Ovary (tissue), 9 donors: ENCODE measurements around the gene FAM241B. TPM values are rescaled to one million over a fixed set of nuclear protein-coding genes. Genes with fewer than 3 reads are reported as not detected.

Experiments
- DNase-seq, 5 donors: peaks; one replicate each; pipeline ENCODE4 v3.0.0-alpha.2; 2019 to 2020
- H3K27ac ChIP-seq, 2 donors: fragments of 200-600 bp; one replicate each; pipeline versions ENCODE4 v1.5.1 to v1.8.0; 2019 to 2022
- H3K27me3 ChIP-seq: fragments of 200-600 bp; one replicate; pipeline ENCODE4 v1.8.0; 2022
- H3K36me3 ChIP-seq: fragments of 200-600 bp; sonication (generic); one replicate; pipeline ENCODE4 v1.5.1; 2019
- H3K4me1 ChIP-seq: one replicate; pipeline ENCODE4 v1.8.1; 2013; ENCODE audit warnings: mild to moderate bottlenecking, moderate library complexity; ENCODE audit not compliant: insufficient read depth
- H3K4me3 ChIP-seq: fragments of 200-600 bp; sonication (generic); one replicate; pipeline ENCODE4 v1.5.1; 2017
- H3K9me3 ChIP-seq, 2 donors: fragments of 200-600 bp in 1 of 2; sonication (generic) in 1 of 2; one replicate each; pipeline versions ENCODE4 v1.5.1 to v1.8.1; 2013 to 2019; ENCODE audit warnings: mild to moderate bottlenecking in 1 of 2, moderate library complexity in 1 of 2
- CTCF ChIP-seq, 3 donors: fragments of 450-650 bp in 2 of 3; fragments of 200-600 bp in 1 of 3; IDR thresholded peaks; one replicate each; pipeline versions ENCODE4 v1.5.1 to v1.8.0; 2016 to 2022; ENCODE audit warnings: antibody characterized with exemption in 3 of 3, mild to moderate bottlenecking in 1 of 3
- EP300 ChIP-seq: sonication (generic); formaldehyde crosslinking; IDR thresholded peaks from one replicate; pipeline ENCODE4 v1.6.1; 2017; ENCODE audit warnings: antibody characterized with exemption
- POLR2A ChIP-seq: fragments of 450-650 bp; IDR thresholded peaks from one replicate; pipeline ENCODE4 v1.6.1; 2017; ENCODE audit warnings: antibody characterized with exemption, mild to moderate bottlenecking, moderate library complexity
- WGBS, 3 donors: extraction: QIAGEN DNeasy Blood & Tissue Kit in 1 of 3; methylation state at CpG; one replicate each; pipeline versions ENCODE4 v1.1.5 to v1.1.7; 2013 to 2017; 5-methylcytosine and 5-hydroxymethylcytosine counted together
- intact Hi-C, 4 donors: fragments of 100-400 bp; cut with DNase I; formaldehyde crosslinking; loops; one replicate each; pipeline versions ENCODE4 v1.11.0 to v1.15.1; 2022 to 2023
- polyA plus RNA-seq, 2 donors: library from polyadenylated mRNA; stranded (reverse); fragments of 200-250 nt in 1 of 2; fragments of 350-450 nt in 1 of 2; fragmentation: Illumina TruSeq in 1 of 2; extraction: RNeasy Lipid Tissue Mini Kit (QIAGEN cat#74804) in 1 of 2; gene quantifications; one replicate each; pipeline ENCODE4 v1.2.3, GENCODE V29; 2013 to 2014
- total RNA-seq, 7 donors: library from RNA; depleted of rRNA in 2 of 7; stranded (reverse); fragments of >200 nt in 2 of 7; fragmentation: NEBNext Ultra II Directional in 3 of 7; extraction: Animal tissue kit (Norgen Biotek cat#: 25700) in 3 of 7; gene quantifications; one replicate each; pipeline versions ENCODE4 v1.1.0 to v1.2.4, GENCODE V29; 2016 to 2023
- donor health status: DM: no; HTN: no; CAD: no; lungs with moderate emphysema.
- donor health status: DM: no; HTN: no; CAD: no.
- donor health status: Bipolar disorder and iron deficiency.
- donor health status: DM: yes; HTN: yes; CAD: no.
- donor health status: DM: no; HTN: no; CAD: no.
- donor health status: DM: yes; HTN: yes; CAD: no.

The FAM241B gene
- total and polyA plus RNA-seq, 9 donors, result 1.2 to 3.1 (median 2.0) TPM

DNA sequence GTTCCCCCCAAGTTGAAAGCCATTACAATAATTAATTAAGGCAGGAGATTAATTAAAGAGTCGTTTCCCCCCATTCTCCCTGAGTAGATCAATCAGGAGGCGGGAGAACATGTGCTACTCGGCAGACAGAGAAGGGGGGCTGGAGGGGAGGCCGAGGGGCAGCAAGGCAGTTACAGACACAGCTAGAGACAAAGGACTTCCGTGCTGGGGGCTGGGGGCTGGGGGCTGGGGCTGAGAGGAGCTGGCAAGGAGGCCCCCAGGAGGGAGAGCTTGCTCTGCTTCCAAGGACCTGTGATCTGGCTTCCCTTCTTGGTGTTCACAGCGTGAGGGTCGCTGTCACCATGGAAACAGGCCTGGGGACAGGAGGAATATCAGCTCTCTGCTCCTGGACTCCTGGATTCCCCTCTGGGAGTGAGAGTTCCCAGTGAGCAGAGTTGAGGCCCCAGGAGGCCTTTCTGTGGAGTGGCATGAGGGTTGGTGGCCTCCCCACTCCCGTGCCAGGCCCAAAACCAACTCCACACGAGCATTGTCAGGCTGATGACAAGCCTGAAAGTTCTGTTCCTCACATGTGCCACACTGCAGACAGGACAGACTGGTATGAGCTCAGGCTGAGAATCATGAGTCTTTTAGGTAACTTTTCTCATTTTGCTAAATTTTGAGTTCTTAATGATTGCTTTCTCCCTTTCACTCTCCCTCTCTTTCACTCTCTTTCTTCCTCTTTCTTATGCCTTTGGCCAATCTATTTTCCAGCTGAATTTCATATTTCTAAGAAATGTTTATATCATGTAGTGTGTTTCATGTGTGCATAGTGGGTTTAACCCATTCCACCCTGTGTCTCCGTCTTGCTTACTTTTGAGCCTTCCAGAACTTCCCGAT is 16.4 kb downstream of the FAM241B start:
- TF ChIP-seq EP300 (no peak), CTCF (IDR thresholded peaks at IDR 0.05) (no peak), POLR2A (no peak)
- H3K9me3 ChIP-seq, result no peaks in the 10 kb centered on the region
- H3K27ac ChIP-seq, result no peak overlapping the region
- H3K27me3 ChIP-seq, result no peaks in the 10 kb centered on the region
- 72 to 75% (median 75%) methylated on average over 11 of the region's 11 CpGs for WGBS, 3 donors
- peaks cover 3% of the 10 kb centered on the region for H3K4me1 ChIP-seq
- peak in 1 of 5 donors; percentile 21 for DNase-seq
- intact Hi-C loops, result loop anchor here in 3 of 4 donors (10.0 kb wide), 5 partner anchors 68 to 268 kb away; partner anchors contain the start of gene COL13A1 (in 1 of the 3)
- no peaks in the 10 kb centered on the region for H3K36me3 ChIP-seq
- no peak overlapping the region for H3K4me3 ChIP-seq

- no peak overlapping the region for H3K4me3 ChIP-seq
- H3K4me1 ChIP-seq, result peaks cover 3% of the 10 kb centered on the region
- intact Hi-C loops, result loop anchor here in 3 of 4 donors (10.0 kb wide), 5 partner anchors 68 to 268 kb away; partner anchors contain the start of gene COL13A1 (in 1 of the 3)
- no peak for DNase-seq
- TF ChIP-seq POLR2A, result no peak
- no peak for TF ChIP-seq CTCF (IDR thresholded peaks at IDR 0.05)
- TF ChIP-seq EP300, result no peak
- WGBS, 3 donors, result 83 to 90% (median 85%) methylated on average over 6 of the region's 6 CpGs
- no peaks in the 10 kb centered on the region for H3K9me3 ChIP-seq
- H3K27me3 ChIP-seq, result no peaks in the 10 kb centered on the region
- H3K36me3 ChIP-seq, result no peaks in the 10 kb centered on the region
- no peak overlapping the region for H3K27ac ChIP-seq
Measured at GRCh38 chr10:69647126-69647525, 17.1 kb downstream of the FAM241B start.

DNA sequence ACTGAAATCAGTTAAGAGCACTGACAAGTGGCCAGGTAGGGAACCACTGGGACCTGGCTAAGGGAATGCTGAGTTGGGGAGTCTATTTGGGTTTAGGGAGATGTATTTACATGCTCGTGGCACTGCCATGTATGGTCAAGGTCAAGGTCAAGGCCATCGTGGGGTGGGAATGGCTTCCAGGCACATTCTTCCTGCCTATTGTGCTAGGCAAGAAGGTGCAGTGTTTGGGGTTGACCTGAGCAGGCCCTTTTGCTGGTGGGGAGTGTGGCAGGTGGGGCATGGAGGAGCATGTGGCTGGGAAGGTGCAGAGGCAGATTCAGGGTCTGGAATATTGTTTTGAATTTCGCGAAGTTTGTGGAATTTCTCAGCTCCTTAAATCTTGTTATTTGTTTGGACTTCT is 17.8 kb downstream of the FAM241B start:
- no peaks in the 10 kb centered on the region for H3K9me3 ChIP-seq
- intact Hi-C loops, result loop anchor here in 3 of 4 donors (10.0 kb wide), 5 partner anchors 67 to 267 kb away; partner anchors contain the start of gene COL13A1 (in 1 of the 3)
- 18 to 45% (median 26%) methylated on average over 4 of the region's 4 CpGs for WGBS, 3 donors
- H3K27ac ChIP-seq, result no peak overlapping the region
- no peak for DNase-seq
- H3K4me1 ChIP-seq, result peaks cover 3% of the 10 kb centered on the region
- no peaks in the 10 kb centered on the region for H3K27me3 ChIP-seq
- H3K4me3 ChIP-seq, result no peak overlapping the region
- H3K36me3 ChIP-seq, result no peaks in the 10 kb centered on the region
- TF ChIP-seq POLR2A, result no peak
- TF ChIP-seq EP300, result no peak
- no peak for TF ChIP-seq CTCF (IDR thresholded peaks at IDR 0.05)

GRCh38 chr10:69648461-69648860 is 18.4 kb downstream of the FAM241B start:
- no peak overlapping the region for H3K27ac ChIP-seq
- DNase-seq, result no peak
- H3K27me3 ChIP-seq, result no peaks in the 10 kb centered on the region
- no peaks in the 10 kb centered on the region for H3K36me3 ChIP-seq
- WGBS, 3 donors, result 78 to 90% (median 87%) methylated on average over 5 of the region's 5 CpGs
- H3K4me1 ChIP-seq, result peaks cover 3% of the 10 kb centered on the region
- no peak overlapping the region for H3K4me3 ChIP-seq
- H3K9me3 ChIP-seq, result no peaks in the 10 kb centered on the region
- intact Hi-C loops, result loop anchor here in 3 of 4 donors (10.0 kb wide), 5 partner anchors 66 to 266 kb away; partner anchors contain the start of gene COL13A1 (in 1 of the 3)
- TF ChIP-seq POLR2A, result no peak
- no peak for TF ChIP-seq CTCF (IDR thresholded peaks at IDR 0.05)
- no peak for TF ChIP-seq EP300
